ENCODE data around the gene CREG1.
A peak's percentile ranks its signal among the peaks of the same experiment; 100 is the strongest.

DNA sequence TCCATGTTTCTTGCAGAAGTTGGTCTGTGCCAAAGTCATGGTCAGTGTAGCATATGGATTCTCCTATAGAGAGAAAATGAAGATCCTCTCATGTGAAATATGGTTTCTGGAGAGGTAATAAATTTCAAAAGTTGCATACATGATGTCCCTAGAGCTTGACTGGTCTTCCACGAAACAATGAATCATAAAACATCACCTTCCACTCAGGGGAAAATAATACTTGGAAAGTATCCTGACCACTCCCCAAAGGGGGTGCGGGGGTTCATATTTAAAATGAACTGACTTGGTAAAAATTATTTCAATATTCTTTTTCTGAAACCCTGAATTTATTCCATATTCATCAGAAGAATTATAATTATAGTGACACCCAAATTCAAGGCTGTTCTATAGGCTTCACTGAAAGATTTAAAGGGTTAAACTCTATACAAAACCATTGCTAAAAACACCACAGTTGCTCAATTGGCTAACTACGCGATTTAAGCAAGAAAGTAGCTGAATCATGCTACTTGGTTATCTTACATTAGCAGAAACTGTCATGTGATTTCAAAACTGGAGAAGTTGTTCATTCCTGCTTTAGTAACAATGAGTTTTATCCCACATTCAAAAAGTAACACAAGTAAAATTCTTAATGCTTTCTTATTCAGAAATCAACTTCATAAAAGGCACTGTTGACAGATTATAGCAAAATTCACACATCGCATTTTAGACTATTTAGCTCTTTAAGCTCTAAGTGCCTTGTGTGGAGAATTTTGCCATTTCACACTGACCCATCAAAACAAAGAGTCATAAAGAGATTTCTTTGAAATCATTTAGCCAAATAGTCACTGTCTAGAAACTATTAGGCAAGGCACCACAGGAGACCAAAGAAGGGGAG is 5.3 kb downstream of the CREG1 start:
- TF ChIP-seq, protein P1, sequence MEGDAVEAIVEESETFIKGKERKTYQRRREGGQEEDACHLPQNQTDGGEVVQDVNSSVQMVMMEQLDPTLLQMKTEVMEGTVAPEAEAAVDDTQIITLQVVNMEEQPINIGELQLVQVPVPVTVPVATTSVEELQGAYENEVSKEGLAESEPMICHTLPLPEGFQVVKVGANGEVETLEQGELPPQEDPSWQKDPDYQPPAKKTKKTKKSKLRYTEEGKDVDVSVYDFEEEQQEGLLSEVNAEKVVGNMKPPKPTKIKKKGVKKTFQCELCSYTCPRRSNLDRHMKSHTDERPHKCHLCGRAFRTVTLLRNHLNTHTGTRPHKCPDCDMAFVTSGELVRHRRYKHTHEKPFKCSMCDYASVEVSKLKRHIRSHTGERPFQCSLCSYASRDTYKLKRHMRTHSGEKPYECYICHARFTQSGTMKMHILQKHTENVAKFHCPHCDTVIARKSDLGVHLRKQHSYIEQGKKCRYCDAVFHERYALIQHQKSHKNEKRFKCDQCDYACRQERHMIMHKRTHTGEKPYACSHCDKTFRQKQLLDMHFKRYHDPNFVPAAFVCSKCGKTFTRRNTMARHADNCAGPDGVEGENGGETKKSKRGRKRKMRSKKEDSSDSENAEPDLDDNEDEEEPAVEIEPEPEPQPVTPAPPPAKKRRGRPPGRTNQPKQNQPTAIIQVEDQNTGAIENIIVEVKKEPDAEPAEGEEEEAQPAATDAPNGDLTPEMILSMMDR (IDR thresholded peaks at IDR 0.05): no peak
- TF ChIP-seq POLR2A (IDR thresholded peaks at IDR 0.05; ENCODE audit: low read length) (no peak), CEBPB (IDR thresholded peaks at IDR 0.05) (peak; percentile 62 to 74; a peak in 3 of 4 replicates), KDM5A (IDR thresholded peaks at IDR 0.05) (no peak), CBX8 (IDR thresholded peaks at IDR 0.05) (no peak)

All from A549 (cell line).